Heart right ventricle (tissue), 16 donors: Measurements from ENCODE around the gene ATG10. TPM values are rescaled to one million over a fixed set of nuclear protein-coding genes. Genes with fewer than 3 reads are reported as not detected.
A peak's percentile ranks its signal among the peaks of the same experiment; 100 is the strongest.
"Not testable (repeated sequence)": the region's sequence is repeated elsewhere in the genome, so short reads cannot be mapped to it uniquely, and the experiment has no call there.

ENCODE experiments used
- ATAC-seq, 8 donors: fragments of 200-7000 bp; cut with Tn5 transposase; one replicate each; pipeline ENCODE4 v1.9.1; 2020; ENCODE audit warnings: mild to moderate bottlenecking in 8 of 8, moderate library complexity in 8 of 8, moderate number of reproducible peaks in 1 of 8
- DNase-seq, 2 donors: peaks; one replicate each; pipeline ENCODE4 v3.0.0-alpha.2; 2020
- H3K27ac ChIP-seq, 10 donors: fragments of 200-600 bp; sonication (generic) in 2 of 10; one replicate each; pipeline versions ENCODE4 v1.5.0 to v1.8.0; 2020 to 2022; ENCODE audit warnings: mild to moderate bottlenecking in 3 of 10
- H3K27me3 ChIP-seq, 7 donors: fragments of 200-600 bp; one replicate each; pipeline ENCODE4 v1.8.0; 2021 to 2022; ENCODE audit warnings: mild to moderate bottlenecking in 2 of 7
- H3K36me3 ChIP-seq, 9 donors: fragments of 200-600 bp; sonication (generic) in 1 of 9; one replicate each; pipeline versions ENCODE4 v1.5.0 to v1.8.0; 2020 to 2022; ENCODE audit warnings: mild to moderate bottlenecking in 2 of 9
- H3K4me1 ChIP-seq, 9 donors: fragments of 200-600 bp; sonication (generic) in 1 of 9; one replicate each; pipeline versions ENCODE4 v1.5.0 to v1.8.0; 2020 to 2022; ENCODE audit warnings: mild to moderate bottlenecking in 4 of 9
- H3K4me3 ChIP-seq, 10 donors: fragments of 200-600 bp; sonication (generic) in 2 of 10; one replicate each; pipeline versions ENCODE4 v1.5.0 to v1.8.0; 2020 to 2022; ENCODE audit warnings: mild to moderate bottlenecking in 7 of 10, moderate library complexity in 2 of 10
- H3K9me3 ChIP-seq, 11 donors: fragments of 200-600 bp in 10 of 11; sonication (generic) in 2 of 11; one replicate each; pipeline versions ENCODE4 v1.5.0 to v1.8.0; 2013 to 2022; ENCODE audit warnings: mild to moderate bottlenecking in 2 of 11, control low read depth in 1 of 11, moderate library complexity in 1 of 11
- WGBS, 2 donors: extraction: QIAGEN DNeasy Blood & Tissue Kit; methylation state at CpG; one replicate each; pipeline ENCODE4 v1.1.7; 2013; ENCODE audit warnings: inconsistent platforms in 1 of 2; 5-methylcytosine and 5-hydroxymethylcytosine counted together
- intact Hi-C, 10 donors: fragments of 100-400 bp; cut with DNase I; formaldehyde crosslinking; loops; one replicate each; pipeline versions ENCODE4 v1.11.1 to v1.14.2; 2022
- polyA plus RNA-seq, 2 donors: library from polyadenylated mRNA; stranded (reverse); fragments of 200-250 nt; gene quantifications; one replicate each; pipeline ENCODE4 v1.2.3, GENCODE V29; 2013
- total RNA-seq, 10 donors: library from RNA; stranded (reverse); fragmentation: NEBNext Ultra II Directional in 3 of 10; extraction: Animal tissue kit (Norgen Biotek cat#: 25700) in 3 of 10; gene quantifications; one replicate each; pipeline versions ENCODE4 v1.2.1 to v1.2.4, GENCODE V29; 2021 to 2023
- TF ChIP-seq, protein P1 (sequence below), 9 donors: fragments of 200-600 bp; sonication (generic) in 2 of 9; IDR thresholded peaks; one replicate each; pipeline versions ENCODE4 v1.5.0 to v1.8.0; 2021 to 2022; ENCODE audit warnings: antibody characterized with exemption in 9 of 9, mild to moderate bottlenecking in 5 of 9, moderate library complexity in 1 of 9
- donor health status: Arrhythmogenic right ventricular cardiomyopathy.
- donor health status: ischemic (EF 13 %, LVEDD 7.1; RV severe dilation, severe dysfunction).
- donor health status: healthy with polysubstance abuse.
- donor health status: DM: no; HTN: yes; CAD: no.
- donor health status: DM: no; HTN: no; CAD: no.
- donor health status: ischemic (EF 25% LVEDD 6.9; RV normal size, moderate dysfunction).
- donor health status: ischemic (EF 25% LVEDD 5.7; RV mildly dilated, moderate dysfunction).
- donor health status: healthy.
- donor health status: DM: yes; HTN: yes; CAD: no.
- donor health status: Ischemic cardiomyopathy.
- donor health status: ischemic (EF 35%, LVEDD 5.7; RV mildly dilated, moderate dysfunction).
- donor health status: nonischemic (EF 11% LVEDD 7.7; RV severe dilation, severe dysfunction).
- donor health status: DM: yes; HTN: yes; CAD: no.
- donor health status: PGD.
- donor health status: ischemic (EF 29% LVEDD 5.4; RV normal size, mild dysfunction).
- donor health status: nonischemic (EF 23%, LVEDD 6.1; RV moderate dilation, normal function).

The ATG10 gene
- total and polyA plus RNA-seq, 12 donors: 4.6 to 8.0 (median 6.3) TPM

DNA sequence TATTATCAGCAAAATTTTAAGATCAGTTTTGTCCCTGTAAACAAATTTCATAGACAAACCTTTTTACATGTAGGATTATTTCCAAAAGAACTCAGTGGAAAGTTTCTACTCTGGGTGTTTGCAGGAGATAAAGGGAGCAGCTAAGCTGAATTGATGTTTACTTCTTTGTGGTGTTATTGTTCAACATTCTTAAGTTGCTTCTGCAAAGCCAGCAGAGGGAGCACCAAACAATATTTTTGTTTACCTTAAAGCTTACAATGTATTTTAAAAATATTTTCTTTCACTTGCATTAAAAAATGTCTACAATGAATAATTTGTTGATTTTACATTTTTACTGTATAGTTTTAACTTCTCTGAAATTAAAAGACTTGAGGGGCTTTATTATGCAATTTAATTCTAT, 135.4 kb downstream of the ATG10 start:
- ATAC-seq (peak in 2 of 8 donors; percentile 54 to 62), DNase-seq (no peak)
- TF ChIP-seq, protein P1, sequence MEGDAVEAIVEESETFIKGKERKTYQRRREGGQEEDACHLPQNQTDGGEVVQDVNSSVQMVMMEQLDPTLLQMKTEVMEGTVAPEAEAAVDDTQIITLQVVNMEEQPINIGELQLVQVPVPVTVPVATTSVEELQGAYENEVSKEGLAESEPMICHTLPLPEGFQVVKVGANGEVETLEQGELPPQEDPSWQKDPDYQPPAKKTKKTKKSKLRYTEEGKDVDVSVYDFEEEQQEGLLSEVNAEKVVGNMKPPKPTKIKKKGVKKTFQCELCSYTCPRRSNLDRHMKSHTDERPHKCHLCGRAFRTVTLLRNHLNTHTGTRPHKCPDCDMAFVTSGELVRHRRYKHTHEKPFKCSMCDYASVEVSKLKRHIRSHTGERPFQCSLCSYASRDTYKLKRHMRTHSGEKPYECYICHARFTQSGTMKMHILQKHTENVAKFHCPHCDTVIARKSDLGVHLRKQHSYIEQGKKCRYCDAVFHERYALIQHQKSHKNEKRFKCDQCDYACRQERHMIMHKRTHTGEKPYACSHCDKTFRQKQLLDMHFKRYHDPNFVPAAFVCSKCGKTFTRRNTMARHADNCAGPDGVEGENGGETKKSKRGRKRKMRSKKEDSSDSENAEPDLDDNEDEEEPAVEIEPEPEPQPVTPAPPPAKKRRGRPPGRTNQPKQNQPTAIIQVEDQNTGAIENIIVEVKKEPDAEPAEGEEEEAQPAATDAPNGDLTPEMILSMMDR (IDR thresholded peaks at IDR 0.05): peak in 8 of 9 donors; percentile 10 to 63 (median 48)
- Histone ChIP-seq H3K27me3 (no peaks in the 10 kb centered on the region), H3K4me3 (no peak overlapping the region), H3K4me1 (peaks cover 6 to 25% (median 20%) of the 10 kb centered on the region in 9 donors), H3K36me3 (no peaks in the 10 kb centered on the region), H3K27ac (peak overlapping the region in 1 of 10 donors; percentile 13), H3K9me3 (no peaks in the 10 kb centered on the region)
- intact Hi-C loops: loop anchor here in 1 of 10 donors (5.0 kb wide), 1 partner anchor 60 kb away; no protein-coding TSS in a partner anchor

DNA sequence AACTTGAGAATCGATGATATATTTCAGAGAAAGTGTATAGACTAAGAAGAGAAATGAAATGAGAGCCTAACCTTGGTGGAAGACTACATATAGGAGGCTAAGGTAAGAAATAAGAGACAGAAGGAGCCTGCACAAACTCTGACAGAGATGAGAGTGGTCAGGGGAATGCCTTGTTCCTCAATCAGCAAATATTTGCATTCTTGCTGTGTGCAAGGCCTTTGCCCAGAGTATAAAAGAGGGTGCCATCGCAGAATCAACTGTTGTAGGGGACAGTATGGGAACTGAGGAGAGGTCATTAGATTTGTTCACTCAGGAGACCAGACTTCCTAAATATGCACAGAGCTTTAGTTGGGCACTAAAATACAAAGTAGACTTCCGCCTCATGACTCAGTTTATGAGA, 137.2 kb downstream of the ATG10 start:
- TF ChIP-seq, protein P1 (IDR thresholded peaks at IDR 0.05): no peak
- no peak overlapping the region for H3K4me3 ChIP-seq

DNA sequence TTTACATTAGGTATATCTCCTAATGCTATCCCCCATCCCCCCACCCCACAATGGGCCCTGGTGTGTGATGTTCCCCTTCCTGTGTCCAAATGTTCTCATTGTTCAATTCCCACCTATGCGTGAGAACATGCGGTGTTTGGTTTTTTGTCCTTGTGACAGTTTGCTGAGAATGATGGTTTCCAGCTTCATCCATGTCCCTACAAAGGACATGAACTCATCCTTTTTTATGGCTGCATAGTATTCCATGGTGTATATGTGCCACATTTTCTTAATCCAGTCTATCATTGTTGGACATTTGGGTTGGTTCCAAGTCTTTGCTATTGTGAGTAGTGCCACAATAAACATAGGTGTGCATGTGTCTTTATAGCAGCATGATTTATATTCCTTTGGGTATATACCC, 138.1 kb downstream of the ATG10 start:
- DNase-seq, H3K4me3 ChIP-seq, H3K27me3 ChIP-seq, H3K9me3 ChIP-seq, ATAC-seq, H3K36me3 ChIP-seq, H3K27ac ChIP-seq: not testable (repeated sequence)
- intact Hi-C loops: loop anchor here in 1 of 10 donors (5.0 kb wide), 1 partner anchor 57 kb away; no protein-coding TSS in a partner anchor
- 100% methylated on average over 2 of the region's 2 CpGs for WGBS, 2 donors
- H3K4me1 ChIP-seq: peaks cover 6 to 25% (median 20%) of the 10 kb centered on the region in 9 donors

More for the DNA sequence above, 137.2 kb downstream of the ATG10 start:
- DNase-seq (no peak), ATAC-seq (no peak)
- Histone ChIP-seq H3K27me3 (no peaks in the 10 kb centered on the region), H3K4me1 (peaks cover 6 to 25% (median 20%) of the 10 kb centered on the region in 9 donors), H3K27ac (no peak overlapping the region), H3K36me3 (no peaks in the 10 kb centered on the region), H3K9me3 (no peaks in the 10 kb centered on the region)
- intact Hi-C loops: loop anchor here in 1 of 10 donors (5.0 kb wide), 1 partner anchor 58 kb away; no protein-coding TSS in a partner anchor
- 99% methylated on average over 3 of the region's 3 CpGs for WGBS, 2 donors

DNA sequence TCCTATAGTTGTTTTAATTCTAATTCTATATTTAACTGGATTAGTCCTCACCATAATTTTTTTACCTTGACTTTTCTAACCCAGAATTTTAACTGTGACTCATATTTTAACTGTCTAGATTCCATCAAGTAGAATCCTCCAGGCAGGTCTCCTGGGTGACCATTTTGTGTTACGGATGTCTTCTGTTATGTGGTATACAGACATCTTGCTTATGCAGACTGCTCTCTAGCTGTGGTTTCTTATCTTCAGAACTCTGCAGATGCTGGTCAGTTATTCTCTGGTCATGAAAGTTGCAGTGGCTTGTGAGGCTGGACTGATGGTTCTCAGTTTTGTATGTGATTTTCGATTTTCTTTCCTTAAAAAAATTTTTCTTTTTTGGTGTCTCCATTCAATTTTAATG, 139.4 kb downstream of the ATG10 start:
- DNase-seq (no peak), ATAC-seq (no peak)
- Histone ChIP-seq H3K4me1 (peaks cover 6 to 21% (median 17%) of the 10 kb centered on the region in 9 donors), H3K27me3 (no peaks in the 10 kb centered on the region), H3K27ac (no peak overlapping the region), H3K36me3 (no peaks in the 10 kb centered on the region), H3K4me3 (no peak overlapping the region), H3K9me3 (no peaks in the 10 kb centered on the region)
- WGBS, 2 donors: 85 to 86% methylated on average over 2 of the region's 2 CpGs
- intact Hi-C loops: no loop called here
- TF ChIP-seq, protein P1 (IDR thresholded peaks at IDR 0.05): no peak

DNA sequence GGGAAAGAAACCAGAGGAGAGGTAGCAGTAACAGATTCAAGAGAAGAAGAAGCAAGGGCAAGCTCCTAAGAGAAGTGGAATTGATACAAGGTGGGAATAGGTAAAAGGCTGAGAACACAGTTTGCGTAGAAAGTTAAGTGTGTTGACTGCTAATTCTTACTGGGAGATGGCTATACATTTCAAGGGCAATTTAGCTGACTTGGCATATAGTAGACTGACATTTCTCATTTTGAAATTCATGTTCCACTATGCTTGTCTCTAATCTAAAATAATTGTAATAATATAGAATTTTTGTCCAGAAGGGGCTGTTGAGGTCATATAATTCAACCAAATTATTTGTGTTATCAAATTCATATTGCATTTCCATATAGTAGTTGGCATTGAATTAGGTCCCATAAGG, 144.0 kb downstream of the ATG10 start:
- Histone ChIP-seq H3K36me3 (no peaks in the 10 kb centered on the region), H3K27ac (no peak overlapping the region), H3K9me3 (no peaks in the 10 kb centered on the region), H3K4me3 (no peak overlapping the region), H3K4me1 (no peaks in the 10 kb centered on the region), H3K27me3 (no peaks in the 10 kb centered on the region)
- 97 to 100% methylated on average over 1 of the region's 1 CpG for WGBS, 2 donors
- DNase-seq (no peak), ATAC-seq (no peak)
- TF ChIP-seq, protein P1 (IDR thresholded peaks at IDR 0.05): no peak
- intact Hi-C loops: no loop called here
